Thyroid gland (tissue), 4 donors: ENCODE data around the gene IQGAP2. TPM values are rescaled to one million over a fixed set of nuclear protein-coding genes. Genes with fewer than 3 reads are reported as not detected.
"Not testable (repeated sequence)": the region's sequence is repeated elsewhere in the genome, so short reads cannot be mapped to it uniquely, and the experiment has no call there.

Experiments
- DNase-seq, 2 donors: peaks; one replicate each; pipeline ENCODE4 v3.0.0-alpha.2; 2019
- H3K27ac ChIP-seq, 3 donors: fragments of 200-600 bp; sonication (generic); 1 replicate in 2 of 3; 2 replicates in 1 of 3; pipeline ENCODE4 v1.5.1; 2016 to 2019; ENCODE audit warnings: mild to moderate bottlenecking in 1 of 3, moderate library complexity in 1 of 3
- H3K27me3 ChIP-seq: fragments of 200-600 bp; sonication (generic); one replicate; pipeline ENCODE4 v1.5.1; 2019
- H3K36me3 ChIP-seq, 2 donors: fragments of 200-600 bp; sonication (generic); one replicate each; pipeline ENCODE4 v1.5.1; 2016 to 2019
- H3K4me1 ChIP-seq, 2 donors: fragments of 200-600 bp; sonication (generic); one replicate each; pipeline ENCODE4 v1.5.1; 2017 to 2019
- H3K4me3 ChIP-seq, 3 donors: fragments of 200-600 bp; sonication (generic); replicated peaks in 1 of 3; 1 replicate in 2 of 3; 2 replicates in 1 of 3; pipeline ENCODE4 v1.5.1; 2016; ENCODE audit warnings: mild to moderate bottlenecking in 1 of 3
- H3K9me3 ChIP-seq: fragments of 200-600 bp; sonication (generic); one replicate; pipeline ENCODE4 v1.5.1; 2017
- POLR2A ChIP-seq, 2 donors: fragments of 450-650 bp; IDR thresholded peaks; one replicate each; pipeline ENCODE4 v1.6.1; 2017; ENCODE audit warnings: antibody characterized with exemption in 2 of 2, mild to moderate bottlenecking in 2 of 2, moderate library complexity in 1 of 2
- WGBS, 2 donors: methylation state at CpG; one replicate each; pipeline ENCODE4 v1.1.5; 2017; 5-methylcytosine and 5-hydroxymethylcytosine counted together
- intact Hi-C: fragments of 100-400 bp; cut with DNase I; formaldehyde crosslinking; loops from one replicate; pipeline ENCODE4 v1.15.1; 2023
- total RNA-seq, 4 donors: library from RNA; depleted of rRNA; stranded (reverse); fragments of >200 nt; gene quantifications; one replicate each; pipeline ENCODE4 v1.2.3, GENCODE V29; 2016
- TF ChIP-seq, protein P1 (sequence below), 6 experiments: fragments of 200-600 bp in 3 of 6; fragments of 450-650 bp in 3 of 6; sonication (generic) in 3 of 6; IDR thresholded peaks; one replicate each; pipeline ENCODE4 v1.5.1; 2016 to 2019; ENCODE audit warnings: antibody characterized with exemption in 6 of 6, mild to moderate bottlenecking in 2 of 6, inconsistent platforms in 1 of 6, moderate library complexity in 1 of 6

IQGAP2 gene
- total RNA-seq, 4 donors from 2014 or later: 55.1 to 85.5 (median 64.0) TPM

DNA sequence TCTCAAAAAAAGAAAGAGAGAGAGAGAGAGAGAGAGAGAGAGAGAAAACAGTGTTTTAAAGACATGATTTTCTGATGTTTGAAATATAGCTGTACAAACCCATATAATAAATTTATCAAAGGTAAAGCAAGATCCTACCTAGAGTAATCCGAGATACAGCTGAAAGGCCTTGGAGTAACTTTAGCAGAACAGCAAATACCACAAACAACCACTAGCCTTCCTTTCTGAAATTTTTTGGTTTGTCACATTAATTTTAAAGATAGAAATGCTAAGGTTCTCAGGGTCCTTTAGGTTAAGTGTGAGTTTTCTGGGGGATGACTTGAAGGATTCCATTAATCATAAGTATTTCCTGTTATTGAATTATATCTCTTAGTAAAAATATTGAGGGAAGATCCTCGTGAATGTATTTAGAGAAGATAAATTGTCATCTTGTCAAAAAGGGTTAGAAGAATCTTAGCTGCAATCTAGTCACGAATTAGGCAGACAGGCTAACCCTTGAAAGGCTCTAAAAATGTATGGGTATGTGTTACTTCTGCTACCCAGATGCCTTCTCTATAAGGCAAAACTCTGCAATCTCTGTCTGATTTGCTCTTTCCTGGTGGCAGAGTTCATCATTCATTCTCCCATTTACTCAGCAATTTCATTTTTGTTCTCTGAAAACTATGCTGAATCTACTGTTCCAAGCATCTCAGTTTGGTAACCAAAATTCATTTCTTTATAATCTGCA is 192.8 kb downstream of the IQGAP2 start:
- no peaks in the 10 kb centered on the region for H3K4me1 ChIP-seq
- DNase-seq: no peak
- no peaks in the 10 kb centered on the region for H3K27me3 ChIP-seq
- no peak overlapping the region for H3K27ac ChIP-seq
- intact Hi-C loops: no loop called here
- H3K9me3 ChIP-seq: no peaks in the 10 kb centered on the region
- H3K36me3 ChIP-seq: no peaks in the 10 kb centered on the region
- WGBS, 2 donors: 92% methylated on average over 3 of the region's 3 CpGs
- no peak overlapping the region for H3K4me3 ChIP-seq
- TF ChIP-seq, protein P1, sequence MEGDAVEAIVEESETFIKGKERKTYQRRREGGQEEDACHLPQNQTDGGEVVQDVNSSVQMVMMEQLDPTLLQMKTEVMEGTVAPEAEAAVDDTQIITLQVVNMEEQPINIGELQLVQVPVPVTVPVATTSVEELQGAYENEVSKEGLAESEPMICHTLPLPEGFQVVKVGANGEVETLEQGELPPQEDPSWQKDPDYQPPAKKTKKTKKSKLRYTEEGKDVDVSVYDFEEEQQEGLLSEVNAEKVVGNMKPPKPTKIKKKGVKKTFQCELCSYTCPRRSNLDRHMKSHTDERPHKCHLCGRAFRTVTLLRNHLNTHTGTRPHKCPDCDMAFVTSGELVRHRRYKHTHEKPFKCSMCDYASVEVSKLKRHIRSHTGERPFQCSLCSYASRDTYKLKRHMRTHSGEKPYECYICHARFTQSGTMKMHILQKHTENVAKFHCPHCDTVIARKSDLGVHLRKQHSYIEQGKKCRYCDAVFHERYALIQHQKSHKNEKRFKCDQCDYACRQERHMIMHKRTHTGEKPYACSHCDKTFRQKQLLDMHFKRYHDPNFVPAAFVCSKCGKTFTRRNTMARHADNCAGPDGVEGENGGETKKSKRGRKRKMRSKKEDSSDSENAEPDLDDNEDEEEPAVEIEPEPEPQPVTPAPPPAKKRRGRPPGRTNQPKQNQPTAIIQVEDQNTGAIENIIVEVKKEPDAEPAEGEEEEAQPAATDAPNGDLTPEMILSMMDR (IDR thresholded peaks at IDR 0.05): no peak
- TF ChIP-seq POLR2A (IDR thresholded peaks at IDR 0.05): no peak

DNA sequence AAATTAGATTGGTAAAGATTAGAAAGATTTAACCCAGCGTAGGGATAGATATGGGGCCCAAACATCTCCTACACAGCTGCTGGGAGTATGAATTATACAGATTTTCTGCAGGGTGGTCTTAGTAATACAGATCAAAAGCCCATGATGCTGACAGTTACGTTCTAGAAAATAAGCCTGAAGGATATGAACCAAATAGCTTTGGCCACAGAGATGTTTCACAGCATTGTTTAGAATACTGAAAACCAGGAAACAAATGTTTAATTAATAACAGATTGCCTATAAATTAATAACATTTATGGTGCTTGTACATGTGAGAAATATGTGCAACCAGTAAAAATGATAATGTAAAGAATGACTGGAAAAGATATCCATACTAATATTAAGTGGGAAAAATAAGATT is 195.4 kb downstream of the IQGAP2 start:
- no peak overlapping the region for H3K27ac ChIP-seq

DNA sequence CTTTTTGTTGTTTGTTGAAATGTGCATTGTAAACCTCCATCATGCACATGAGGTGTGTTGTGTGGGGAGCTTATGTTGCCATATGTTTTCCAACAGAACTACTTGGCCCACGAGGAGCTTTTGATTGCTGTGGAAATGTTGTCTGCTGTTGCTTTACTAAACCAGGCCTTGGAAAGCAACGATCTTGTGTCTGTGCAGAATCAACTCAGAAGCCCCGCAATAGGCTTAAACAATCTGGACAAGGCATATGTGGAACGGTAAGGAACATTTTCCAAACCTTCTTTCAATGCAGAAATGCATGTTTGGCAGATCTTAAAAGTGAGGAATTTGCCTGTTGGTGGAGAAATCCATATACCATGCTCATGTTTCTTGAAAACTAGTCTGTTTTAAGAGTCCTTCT is 197.6 kb downstream of the IQGAP2 start:
- no peak overlapping the region for H3K4me3 ChIP-seq
- TF ChIP-seq, protein P1 (IDR thresholded peaks at IDR 0.05): no peak
- TF ChIP-seq POLR2A (IDR thresholded peaks at IDR 0.05): no peak
- H3K9me3 ChIP-seq: no peaks in the 10 kb centered on the region
- intact Hi-C loops: loop anchor here (5.0 kb wide), 1 partner anchor 172 kb away; no protein-coding TSS in a partner anchor
- H3K36me3 ChIP-seq: no peaks in the 10 kb centered on the region
- WGBS, 2 donors: 74 to 80% methylated on average over 4 of the region's 4 CpGs
- H3K27ac ChIP-seq: no peak overlapping the region
- no peaks in the 10 kb centered on the region for H3K27me3 ChIP-seq
- no peak for DNase-seq
- no peaks in the 10 kb centered on the region for H3K4me1 ChIP-seq

More for the DNA sequence above, 195.4 kb downstream of the IQGAP2 start:
- WGBS, 2 donors: 86 to 97% methylated on average over 2 of the region's 2 CpGs
- Histone ChIP-seq H3K4me1 (no peaks in the 10 kb centered on the region), H3K4me3 (no peak overlapping the region), H3K9me3 (no peaks in the 10 kb centered on the region), H3K27me3 (no peaks in the 10 kb centered on the region), H3K36me3 (no peaks in the 10 kb centered on the region)
- DNase-seq: no peak
- TF ChIP-seq, protein P1 (IDR thresholded peaks at IDR 0.05): no peak
- TF ChIP-seq POLR2A (IDR thresholded peaks at IDR 0.05): no peak
- intact Hi-C loops: no loop called here

DNA sequence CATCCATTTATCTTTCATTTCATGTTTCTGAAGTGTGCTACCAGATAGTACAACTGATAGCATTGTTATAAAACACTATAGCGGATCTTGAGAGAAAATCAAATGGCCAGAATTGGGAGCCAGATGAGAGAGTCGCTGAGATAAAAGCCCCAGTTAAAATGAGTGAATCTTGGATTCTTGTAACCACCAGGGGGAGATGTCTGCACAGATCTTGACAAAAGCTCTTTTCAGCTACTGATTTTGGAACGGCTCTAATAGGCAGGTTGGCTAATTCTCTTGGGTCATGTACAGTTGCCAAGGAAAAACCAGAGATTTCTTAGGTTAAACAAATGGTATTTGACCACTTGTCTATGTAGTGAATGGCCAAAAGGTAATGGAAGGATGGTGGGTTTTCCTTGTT is 198.4 kb downstream of the IQGAP2 start:
- TF ChIP-seq, protein P1 (IDR thresholded peaks at IDR 0.05): peak in 5 of 6 experiments; percentile 52 to 88 (median 69)
- no peak for TF ChIP-seq POLR2A (IDR thresholded peaks at IDR 0.05)
- intact Hi-C loops: loop anchor here (5.0 kb wide), 1 partner anchor 171 kb away; no protein-coding TSS in a partner anchor
- Histone ChIP-seq H3K27ac (no peak overlapping the region), H3K9me3 (no peaks in the 10 kb centered on the region), H3K27me3 (no peaks in the 10 kb centered on the region), H3K4me1 (no peaks in the 10 kb centered on the region), H3K36me3 (no peaks in the 10 kb centered on the region), H3K4me3 (no peak overlapping the region)
- 26 to 29% methylated on average over 3 of the region's 3 CpGs for WGBS, 2 donors
- DNase-seq: no peak

DNA sequence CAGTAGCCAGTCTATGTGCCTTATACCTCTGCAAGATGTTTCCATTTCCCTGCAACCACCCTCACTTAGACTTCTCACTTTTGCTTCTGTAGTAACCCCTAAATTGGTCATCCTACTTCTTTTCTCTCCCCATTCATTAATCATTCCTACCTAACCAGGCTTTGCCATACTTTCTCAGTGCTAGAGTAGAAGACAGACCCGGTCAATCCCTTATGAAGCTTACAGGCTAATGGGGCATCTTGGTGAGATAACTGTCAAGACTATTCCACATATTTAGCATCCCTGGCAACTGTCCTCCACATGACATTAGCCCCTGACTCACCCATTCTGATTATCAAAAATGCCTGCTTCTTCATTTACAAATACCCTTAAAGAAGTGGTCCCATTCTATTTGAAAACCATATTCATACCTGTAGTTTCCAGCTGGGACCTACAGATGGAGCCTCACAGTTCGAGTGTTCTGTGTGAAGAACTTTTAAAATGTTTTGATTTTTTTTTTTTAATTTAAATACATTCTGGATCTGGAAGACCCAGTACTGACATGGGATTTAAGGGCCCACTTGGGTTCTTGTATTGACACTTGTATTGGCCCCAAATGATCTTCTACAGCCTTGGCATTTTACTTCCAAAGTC is 199.1 kb downstream of the IQGAP2 start:
- H3K36me3 ChIP-seq: no peaks in the 10 kb centered on the region
- intact Hi-C loops: loop anchor here (5.0 kb wide), 1 partner anchor 170 kb away; no protein-coding TSS in a partner anchor
- no peaks in the 10 kb centered on the region for H3K27me3 ChIP-seq
- DNase-seq: no peak
- WGBS, 2 donors: 84 to 86% methylated on average over 2 of the region's 2 CpGs
- no peak overlapping the region for H3K4me3 ChIP-seq
- TF ChIP-seq, protein P1 (IDR thresholded peaks at IDR 0.05): no peak
- no peak for TF ChIP-seq POLR2A (IDR thresholded peaks at IDR 0.05)
- H3K4me1 ChIP-seq: no peaks in the 10 kb centered on the region
- H3K9me3 ChIP-seq: no peaks in the 10 kb centered on the region
- H3K27ac ChIP-seq: no peak overlapping the region

DNA sequence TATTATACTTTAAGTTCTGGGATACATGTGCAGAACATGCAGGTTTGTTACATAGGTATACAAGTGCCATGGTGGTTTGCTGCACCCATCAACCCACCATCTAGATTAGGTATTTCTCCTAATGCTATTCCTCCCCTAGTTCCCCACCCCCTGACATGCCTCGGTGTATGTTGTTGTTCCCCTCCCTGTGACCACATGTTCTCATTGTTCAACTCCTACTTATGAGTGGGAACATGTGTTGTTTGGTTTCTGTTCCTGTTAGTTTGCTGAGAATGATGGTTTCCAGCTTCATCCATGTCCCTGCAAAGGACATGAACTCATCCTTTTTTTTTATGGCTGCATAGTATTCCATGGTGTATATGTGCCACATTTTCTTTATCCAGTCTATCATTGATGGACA is 200.9 kb downstream of the IQGAP2 start:
- H3K27me3 ChIP-seq, H3K9me3 ChIP-seq, H3K36me3 ChIP-seq, H3K4me1 ChIP-seq, H3K27ac ChIP-seq, H3K4me3 ChIP-seq, DNase-seq: not testable (repeated sequence)
- intact Hi-C loops: loop anchor here (5.0 kb wide), 1 partner anchor 168 kb away; no protein-coding TSS in a partner anchor
- 89 to 91% methylated on average over 1 of the region's 1 CpG for WGBS, 2 donors
